GM13977 (cell line): ENCODE data around the gene SART3.

Source experiments
- DNase-seq: peaks from one replicate; pipeline ENCODE4 v3.0.0; 2012; ENCODE audit warnings: low spot score
- in situ Hi-C: fragments of 300-500 bp; cut with MboI; formaldehyde crosslinking; loops from one replicate; pipeline ENCODE4 v1.12.0; 2022; ENCODE audit warnings: low sequenced_read_pairs, low pct_unique_long_range_greater_than_20kb, mixed read lengths, inconsistent platforms; ENCODE audit not compliant: unreplicated experiment
- TF ChIP-seq, protein P1 (sequence below): IDR thresholded peaks from 2 replicates; pipeline ENCODE4 v1.5.1; 2012; ENCODE audit warnings: mild to moderate bottlenecking, control low read depth; ENCODE audit not compliant: insufficient read depth; ENCODE audit errors: extremely low read depth, missing control alignments

Gene SART3

DNA sequence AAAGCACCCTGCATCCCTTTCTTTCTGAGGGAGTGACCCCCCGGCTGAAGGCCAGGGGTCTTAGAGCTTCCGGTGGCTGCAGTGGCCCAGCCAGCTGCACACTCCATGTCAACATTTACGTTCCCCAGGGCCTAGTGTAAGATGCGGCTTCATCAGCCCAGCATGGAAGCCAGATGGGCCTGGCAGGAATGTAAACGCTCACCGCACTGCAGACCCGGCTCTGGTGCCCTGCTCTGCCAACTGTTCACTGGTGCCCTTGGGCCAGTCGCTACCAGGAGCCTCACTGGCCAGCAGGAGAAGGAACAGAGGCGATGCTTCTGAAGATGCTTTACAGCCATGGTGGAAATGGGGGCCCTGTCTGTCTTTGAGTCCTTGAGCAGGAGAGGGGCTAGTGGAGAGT is 45.5 kb upstream of the SART3 start:
- no peak for DNase-seq
- TF ChIP-seq, protein P1, sequence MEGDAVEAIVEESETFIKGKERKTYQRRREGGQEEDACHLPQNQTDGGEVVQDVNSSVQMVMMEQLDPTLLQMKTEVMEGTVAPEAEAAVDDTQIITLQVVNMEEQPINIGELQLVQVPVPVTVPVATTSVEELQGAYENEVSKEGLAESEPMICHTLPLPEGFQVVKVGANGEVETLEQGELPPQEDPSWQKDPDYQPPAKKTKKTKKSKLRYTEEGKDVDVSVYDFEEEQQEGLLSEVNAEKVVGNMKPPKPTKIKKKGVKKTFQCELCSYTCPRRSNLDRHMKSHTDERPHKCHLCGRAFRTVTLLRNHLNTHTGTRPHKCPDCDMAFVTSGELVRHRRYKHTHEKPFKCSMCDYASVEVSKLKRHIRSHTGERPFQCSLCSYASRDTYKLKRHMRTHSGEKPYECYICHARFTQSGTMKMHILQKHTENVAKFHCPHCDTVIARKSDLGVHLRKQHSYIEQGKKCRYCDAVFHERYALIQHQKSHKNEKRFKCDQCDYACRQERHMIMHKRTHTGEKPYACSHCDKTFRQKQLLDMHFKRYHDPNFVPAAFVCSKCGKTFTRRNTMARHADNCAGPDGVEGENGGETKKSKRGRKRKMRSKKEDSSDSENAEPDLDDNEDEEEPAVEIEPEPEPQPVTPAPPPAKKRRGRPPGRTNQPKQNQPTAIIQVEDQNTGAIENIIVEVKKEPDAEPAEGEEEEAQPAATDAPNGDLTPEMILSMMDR: no peak
- in situ Hi-C loops: no loop called here

DNA sequence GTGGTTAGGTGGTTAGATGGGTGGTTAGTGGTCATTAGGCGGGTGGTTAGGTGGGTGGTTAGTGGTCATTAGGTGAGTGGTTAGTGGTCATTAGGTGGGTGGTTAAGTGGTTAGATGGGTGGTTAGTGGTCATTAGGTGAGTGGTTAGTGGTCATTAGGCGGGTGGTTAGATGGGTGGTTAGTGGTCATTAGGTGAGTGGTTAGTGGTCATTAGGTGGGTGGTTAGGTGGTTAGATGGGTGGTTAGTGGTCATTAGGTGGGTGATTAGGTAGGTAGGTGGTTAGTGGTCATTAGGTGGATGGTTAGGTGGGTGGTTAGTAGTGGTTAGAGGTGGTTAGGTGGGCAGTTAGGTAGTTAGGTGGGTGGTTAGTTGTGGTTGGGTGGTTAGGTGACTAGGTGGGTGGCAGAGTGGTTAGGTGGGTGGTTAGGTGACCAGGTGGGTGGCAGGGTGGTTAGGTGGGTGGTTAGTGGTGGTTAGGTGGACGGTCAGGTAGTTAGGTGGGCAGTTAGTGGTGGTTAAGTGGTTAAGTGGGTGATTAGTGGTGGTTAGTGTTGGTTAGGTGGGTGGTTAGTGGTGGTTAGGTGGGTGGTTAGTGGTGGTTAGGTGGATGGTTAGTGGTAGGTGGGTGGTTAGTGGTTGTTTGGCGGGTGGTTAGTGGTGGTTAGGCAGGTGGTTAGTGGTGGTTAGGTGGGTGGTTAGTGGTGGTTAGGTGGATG is 44.9 kb upstream of the SART3 start:
- no peak for DNase-seq
- in situ Hi-C loops: no loop called here
- TF ChIP-seq, protein P1: no peak

DNA sequence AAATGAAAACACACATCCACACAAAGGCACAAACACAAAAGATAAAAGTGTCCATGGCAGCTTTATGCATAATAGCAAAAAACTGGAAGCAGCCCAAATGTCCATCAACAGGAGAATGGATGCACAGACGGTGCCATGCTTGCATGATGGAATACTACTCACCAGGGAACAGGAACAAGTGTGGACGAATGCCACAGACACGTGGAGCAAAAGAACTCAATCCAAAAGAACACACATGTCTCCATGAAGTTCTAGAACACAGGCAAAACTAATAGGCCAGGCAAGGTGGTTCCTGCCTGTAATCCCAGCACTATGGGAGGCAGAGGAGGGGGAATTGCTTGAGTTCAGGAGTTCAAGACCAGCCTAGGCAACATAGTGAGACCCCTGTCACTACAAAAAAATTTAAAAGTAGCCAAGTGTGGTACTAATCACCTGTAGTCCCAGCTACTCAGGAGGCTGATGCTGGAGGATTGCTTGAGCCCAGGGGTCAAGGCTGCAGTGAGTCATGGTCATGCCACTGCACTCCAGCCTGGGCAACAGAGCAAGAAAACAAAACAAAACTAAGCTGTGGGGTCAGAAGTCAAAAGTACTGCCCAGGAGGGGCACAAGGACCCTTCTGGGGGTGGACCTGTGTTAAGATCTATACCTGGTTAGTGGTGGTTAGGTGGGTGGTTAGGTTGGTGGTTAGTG is 44.2 kb upstream of the SART3 start:
- no peak for DNase-seq
- in situ Hi-C loops: no loop called here
- TF ChIP-seq, protein P1: no peak

DNA sequence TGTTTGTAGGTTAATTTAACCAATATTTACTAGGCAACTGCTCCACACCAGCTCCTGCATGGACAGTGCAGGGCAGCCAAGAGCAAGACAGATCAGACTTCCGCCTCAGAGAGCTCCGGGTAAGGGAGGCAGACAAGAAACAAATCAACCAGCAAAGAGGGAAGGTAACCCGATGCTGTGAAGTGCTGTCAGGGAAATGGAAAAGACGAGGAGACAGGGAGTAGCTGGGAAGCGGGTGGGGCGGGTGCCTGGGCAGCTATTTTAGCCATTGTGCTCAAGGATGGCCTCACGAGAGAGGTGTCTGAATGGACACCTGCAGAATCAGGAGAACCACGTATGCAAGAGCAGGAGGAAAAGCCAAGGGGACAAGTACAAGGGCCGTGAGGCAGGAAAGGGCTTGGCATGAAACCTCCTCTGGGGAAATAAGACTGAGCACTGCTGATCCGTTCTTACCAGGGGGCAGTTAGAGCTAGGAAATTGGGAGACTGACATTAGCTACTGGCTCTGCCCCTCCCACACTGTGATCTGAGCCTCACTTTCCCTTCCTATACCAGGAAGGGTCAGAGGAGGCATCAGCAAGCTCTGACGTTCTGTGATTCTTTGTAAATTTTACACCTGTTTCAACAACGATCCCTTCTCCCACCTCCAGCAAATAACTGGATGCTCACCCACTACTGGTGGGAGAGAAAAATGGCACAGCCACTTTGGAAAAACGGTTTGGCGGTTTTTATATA is 43.4 kb upstream of the SART3 start:
- DNase-seq: no peak
- in situ Hi-C loops: no loop called here

DNA sequence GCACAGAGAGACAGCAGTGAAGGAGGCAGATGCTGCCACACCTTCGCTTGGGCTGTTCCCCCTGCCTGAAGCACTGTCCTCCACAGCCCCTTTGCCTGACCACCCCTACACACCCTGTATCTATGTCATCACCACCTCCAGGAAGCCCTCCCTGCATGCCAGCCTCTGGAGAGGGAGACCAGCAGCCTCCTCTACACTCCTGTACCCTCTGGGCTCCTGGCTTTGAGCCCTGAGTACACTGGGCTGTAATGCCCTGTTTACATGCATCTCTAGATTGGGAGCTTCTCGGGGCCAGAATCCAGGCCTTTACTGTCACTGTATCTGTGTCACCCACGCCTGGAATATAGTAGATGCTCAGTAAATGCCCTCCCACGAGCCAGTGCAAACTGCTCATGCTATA is 42.8 kb upstream of the SART3 start:
- DNase-seq: no peak
- in situ Hi-C loops: no loop called here
- TF ChIP-seq, protein P1: no peak

More for the DNA sequence above, 43.4 kb upstream of the SART3 start:
- TF ChIP-seq, protein P1: no peak

DNA sequence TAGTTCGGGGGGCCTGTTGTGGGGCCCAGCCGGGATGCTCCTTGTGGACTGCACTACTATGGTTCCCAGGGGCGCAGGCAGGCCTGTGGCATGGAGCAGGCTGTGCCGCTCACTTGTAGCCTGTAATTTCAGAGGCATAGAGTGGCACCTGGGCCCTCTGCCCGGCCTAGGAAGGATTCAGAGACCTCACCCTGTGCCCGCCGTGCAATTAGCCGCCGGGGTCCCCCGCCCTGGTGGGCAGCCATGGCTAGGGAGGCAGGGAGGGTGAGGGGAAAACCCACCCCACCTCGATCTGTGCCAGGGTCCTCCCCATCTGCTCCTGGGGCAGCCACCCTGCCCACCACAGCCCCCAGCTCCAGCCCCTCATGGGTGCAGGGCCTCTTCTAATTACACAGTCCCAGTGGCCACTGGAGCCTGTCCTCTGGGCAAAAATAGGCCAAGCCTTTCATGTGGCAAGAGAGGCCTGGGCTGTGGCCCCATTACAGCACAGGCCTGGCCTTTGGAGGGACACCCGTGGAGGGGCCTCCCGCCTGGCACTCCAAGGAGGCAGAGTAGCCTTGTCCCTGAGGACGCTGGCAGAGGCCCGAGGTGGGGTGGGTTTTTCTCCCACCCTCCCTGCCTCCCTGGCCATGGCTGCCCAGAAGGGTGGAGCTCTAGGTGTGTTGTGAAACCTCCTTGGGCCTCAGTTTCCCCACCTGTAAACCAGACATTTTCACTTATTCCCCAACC is 42.2 kb upstream of the SART3 start:
- in situ Hi-C loops: no loop called here
- no peak for DNase-seq
- TF ChIP-seq, protein P1: no peak
